B cell (primary cell): ENCODE measurements around the gene MED12L. TPM values are rescaled to one million over a fixed set of nuclear protein-coding genes. Genes with fewer than 3 reads are reported as not detected.

Experiments used
- ATAC-seq: fragments of 200-7000 bp; cut with Tn5 transposase; one replicate; pipeline ENCODE4 v1.10.0; 2021; ENCODE audit warnings: low read depth, mild to moderate bottlenecking, moderate number of reproducible peaks, moderate library complexity
- CTCF ChIA-PET: fragments of 350-600 bp; sonication (Branson Sonifier 250); formaldehyde crosslinking; loops from one replicate; lab custom pipeline; 2021; ENCODE audit warnings: antibody characterized with exemption, inconsistent platforms; lab: Charles Lee
- POLR2A ChIA-PET: fragments of 350-600 bp; sonication (Branson Sonifier 250); formaldehyde crosslinking; loops from one replicate; lab custom pipeline; 2021; ENCODE audit warnings: antibody characterized with exemption; lab: Charles Lee
- DNase-seq: peaks from one replicate; pipeline ENCODE4 v3.0.0; 2013
- H2AFZ ChIP-seq: 2 replicates; pipeline ENCODE4 v1.6.1; 2012; ENCODE audit warnings: mild to moderate bottlenecking, low read depth, low read length; ENCODE audit not compliant: insufficient read depth, poor library complexity, severe bottlenecking
- H3K27ac ChIP-seq, 2 donors: 1 replicate in 1 of 2; 2 replicates in 1 of 2; pipeline ENCODE4 v1.5.1; 2012 to 2013; ENCODE audit warnings: low read length in 2 of 2, mild to moderate bottlenecking in 2 of 2, moderate library complexity in 1 of 2
- H3K27me3 ChIP-seq, 4 experiments: fragments of 200-600 bp in 1 of 4; sonication (generic) in 1 of 4; replicated peaks in 1 of 4; 1 replicate in 2 of 4; 2 replicates in 2 of 4; pipeline versions ENCODE4 v1.6.1 to v1.7.0; 2013 to 2016; ENCODE audit warnings: low read length in 3 of 4, mild to moderate bottlenecking in 2 of 4, mixed read lengths in 1 of 4, moderate library complexity in 1 of 4; ENCODE audit not compliant: insufficient read depth in 4 of 4, control insufficient read depth in 3 of 4; ENCODE audit errors: control extremely low read depth in 1 of 4
- H3K36me3 ChIP-seq, 2 experiments: replicated peaks in 1 of 2; 1 replicate in 1 of 2; 2 replicates in 1 of 2; pipeline versions ENCODE4 v1.6.1 to v1.7.1; 2013; ENCODE audit warnings: low read length in 1 of 2; ENCODE audit not compliant: insufficient read depth in 2 of 2, control insufficient read depth in 1 of 2; ENCODE audit errors: control extremely low read depth in 1 of 2, extremely low read depth in 1 of 2
- H3K4me1 ChIP-seq, 2 donors: fragments of 200-600 bp in 1 of 2; sonication (generic) in 1 of 2; 1 replicate in 1 of 2; 2 replicates in 1 of 2; pipeline versions ENCODE4 v1.5.1 to v1.6.1; 2013 to 2017; ENCODE audit warnings: low read length in 2 of 2; ENCODE audit not compliant: control insufficient read depth in 2 of 2, insufficient read depth in 2 of 2
- H3K4me2 ChIP-seq: replicated peaks from 2 replicates; pipeline ENCODE3; 2012; ENCODE audit warnings: mild to moderate bottlenecking, low read depth, low read length; ENCODE audit not compliant: poor library complexity, severe bottlenecking
- H3K4me3 ChIP-seq, 5 experiments: fragments of 200-600 bp in 1 of 5; sonication (generic) in 1 of 5; 1 replicate in 3 of 5; 2 replicates in 2 of 5; pipeline versions ENCODE4 v1.5.1 to v1.7.0; 2011 to 2016; ENCODE audit warnings: low read length in 4 of 5, mild to moderate bottlenecking in 4 of 5, low read depth in 2 of 5, control low read depth in 1 of 5, moderate library complexity in 1 of 5; ENCODE audit not compliant: insufficient read depth in 1 of 5; ENCODE audit errors: control extremely low read depth in 1 of 5, extremely low read depth in 1 of 5
- H3K79me2 ChIP-seq: fragments of 200-600 bp; sonication (generic); one replicate; pipeline ENCODE4 v1.6.0; 2016; ENCODE audit warnings: low read length; ENCODE audit not compliant: control insufficient read depth, insufficient read depth
- H3K9ac ChIP-seq: fragments of 200-600 bp; sonication (generic); 2 replicates; pipeline ENCODE4 v1.6.1; 2017; ENCODE audit warnings: mild to moderate bottlenecking, low read length, moderate library complexity
- H3K9me3 ChIP-seq, 3 donors: one replicate each; pipeline versions ENCODE4 v1.6.1 to v1.7.1; 2013; ENCODE audit warnings: low read length in 2 of 3; ENCODE audit not compliant: control insufficient read depth in 2 of 3, insufficient read depth in 1 of 3; ENCODE audit errors: control extremely low read depth in 1 of 3
- H4K20me1 ChIP-seq: 2 replicates; pipeline ENCODE4 v1.6.0; 2012; ENCODE audit warnings: mild to moderate bottlenecking, low read length; ENCODE audit not compliant: insufficient read depth, control insufficient read depth, poor library complexity, severe bottlenecking
- H3K27ac Mint-ChIP-seq: one replicate; pipeline ENCODE4 v1.8.0; 2021; ENCODE audit warnings: mixed read lengths
- H3K27me3 Mint-ChIP-seq: one replicate; pipeline ENCODE4 v1.8.0; 2021; ENCODE audit warnings: mixed read lengths
- H3K4me1 Mint-ChIP-seq: one replicate; pipeline ENCODE4 v1.8.0; 2021; ENCODE audit warnings: mixed read lengths
- H3K4me3 Mint-ChIP-seq: one replicate; pipeline ENCODE4 v1.8.0; 2021; ENCODE audit warnings: mixed read lengths
- H3K9me3 Mint-ChIP-seq: one replicate; pipeline ENCODE4 v1.8.0; 2022; ENCODE audit warnings: mixed read lengths; ENCODE audit not compliant: insufficient read depth
- CTCF ChIP-seq: fragments of 200-600 bp; IDR thresholded peaks from one replicate; pipeline ENCODE4 v1.8.0; 2022; ENCODE audit warnings: antibody characterized with exemption, mild to moderate bottlenecking
- EZH2 ChIP-seq: IDR thresholded peaks from 2 replicates; pipeline ENCODE4 v1.6.1; 2012; ENCODE audit warnings: borderline replicate concordance, low read depth, mild to moderate bottlenecking, moderate library complexity, low read length; ENCODE audit not compliant: insufficient read depth, poor library complexity, severe bottlenecking
- whole genome bisulfite sequencing: methylation state at CpG from one replicate; pipeline ENCODE4 v1.1.5; 2013; ENCODE audit warnings: missing lambda C conversion rate; ENCODE audit not compliant: insufficient coverage; 5-methylcytosine and 5-hydroxymethylcytosine counted together
- intact Hi-C: fragments of 100-400 bp; cut with micrococcal nuclease; formaldehyde crosslinking; loops from one replicate; pipeline ENCODE4 v1.10.0; 2022
- polyA plus RNA-seq: library from polyadenylated mRNA; depleted of rRNA; stranded (reverse); fragments of >200 nt; gene quantifications from 2 replicates; pipeline ENCODE4 v1.2.3, GENCODE V29; 2012
- total RNA-seq, 2 donors: library from RNA; stranded (reverse); fragments of 120-200 nt in 1 of 2; gene quantifications; 1 replicate in 1 of 2; 2 replicates in 1 of 2; pipeline versions ENCODE4 v1.2.3 to v1.2.4, GENCODE V29; 2013 to 2022

Gene MED12L
- total and polyA plus RNA-seq, 2 donors (not counting 1 experiment from before 2014, with no cell fraction given): 0.07 to 0.30 TPM

GRCh38 chr3:151197228-151197627 lies 111.8 kb downstream of the MED12L start:
- TF ChIP-seq CTCF (no peak), EZH2 (no peak)
- ChIA-PET CTCF (no interaction called here), POLR2A (no interaction called here)

GRCh38 chr3:151197981-151198767 lies 112.7 kb downstream of the MED12L start:
- Mint-ChIP-seq H3K27ac (no peak overlapping the region), H3K4me3 (no peak overlapping the region), H3K4me1 (no peaks in the 10 kb centered on the region), H3K27me3 (no peaks in the 10 kb centered on the region), H3K9me3 (no peaks in the 10 kb centered on the region)
- Histone ChIP-seq H3K9me3 (no peaks in the 10 kb centered on the region), H3K27ac (no peak overlapping the region), H3K4me3 (no peak overlapping the region), H3K4me1 (no peaks in the 10 kb centered on the region), H3K79me2 (no peaks in the 10 kb centered on the region), H3K4me2 (no peak overlapping the region), H3K27me3 (no peaks in the 10 kb centered on the region), H3K9ac (no peak overlapping the region), H4K20me1 (no peaks in the 10 kb centered on the region), H2AFZ (no peak overlapping the region), H3K36me3 (no peaks in the 10 kb centered on the region)
- no peak for ATAC-seq
- intact Hi-C loops: no loop called here
- TF ChIP-seq EZH2 (no peak), CTCF (no peak)
- WGBS: 98% methylated on average over 4 of the region's 6 CpGs
- no peak for DNase-seq
- ChIA-PET CTCF (no interaction called here), POLR2A (no interaction called here)

More at GRCh38 chr3:151197228-151197627, 111.8 kb downstream of the MED12L start:
- intact Hi-C loops: no loop called here
- Histone ChIP-seq H3K4me1 (no peaks in the 10 kb centered on the region), H4K20me1 (no peaks in the 10 kb centered on the region), H3K9ac (no peak overlapping the region), H3K4me2 (no peak overlapping the region), H3K4me3 (no peak overlapping the region), H3K27me3 (no peaks in the 10 kb centered on the region), H3K36me3 (no peaks in the 10 kb centered on the region), H2AFZ (no peak overlapping the region), H3K9me3 (no peaks in the 10 kb centered on the region), H3K79me2 (no peaks in the 10 kb centered on the region), H3K27ac (no peak overlapping the region)
- no peak for DNase-seq
- no peak for ATAC-seq
- Mint-ChIP-seq H3K27me3 (no peaks in the 10 kb centered on the region), H3K27ac (no peak overlapping the region), H3K4me3 (no peak overlapping the region), H3K9me3 (no peaks in the 10 kb centered on the region), H3K4me1 (no peaks in the 10 kb centered on the region)
- 91% methylated on average over 6 of the region's 8 CpGs for WGBS
